Dedifferentiated amniotic fluid mesenchymal stem cell (primary cell): ENCODE results near the gene TYR.
"Not testable (repeated sequence)": the region's sequence is repeated elsewhere in the genome, so short reads cannot be mapped to it uniquely, and the experiment has no call there.

ENCODE experiments used
- DNase-seq: peaks from one replicate; pipeline ENCODE4 v3.0.0-alpha.2; 2016; ENCODE audit errors: extremely low spot score

Gene TYR

DNA sequence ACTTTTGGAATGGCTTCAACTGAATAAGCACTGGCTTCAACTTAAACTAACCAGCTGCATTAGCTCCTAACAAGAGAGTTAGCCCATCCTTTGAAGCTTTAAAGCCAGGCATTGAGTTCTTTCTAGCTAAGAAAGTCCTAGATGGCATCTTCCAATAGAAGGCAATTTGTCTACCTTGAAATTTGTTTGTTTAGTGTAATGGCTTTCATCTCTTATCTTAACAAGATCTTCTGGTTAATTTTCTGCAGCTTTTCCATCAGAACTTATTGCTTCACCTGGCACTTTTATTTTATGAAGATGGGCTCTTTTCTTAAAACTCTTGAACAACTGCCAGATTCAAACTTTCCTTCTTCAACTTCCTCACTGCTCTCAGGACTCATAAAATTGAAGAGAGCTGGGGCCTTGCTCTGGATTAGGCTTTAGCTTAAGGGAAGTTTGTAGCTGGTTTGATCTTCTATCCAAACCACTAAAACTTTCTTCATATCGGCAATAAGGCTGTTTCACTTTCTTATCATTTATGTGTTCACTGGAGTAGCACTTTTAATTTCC, 94.9 kb downstream of the TYR start:
- not testable (repeated sequence) for DNase-seq

DNA sequence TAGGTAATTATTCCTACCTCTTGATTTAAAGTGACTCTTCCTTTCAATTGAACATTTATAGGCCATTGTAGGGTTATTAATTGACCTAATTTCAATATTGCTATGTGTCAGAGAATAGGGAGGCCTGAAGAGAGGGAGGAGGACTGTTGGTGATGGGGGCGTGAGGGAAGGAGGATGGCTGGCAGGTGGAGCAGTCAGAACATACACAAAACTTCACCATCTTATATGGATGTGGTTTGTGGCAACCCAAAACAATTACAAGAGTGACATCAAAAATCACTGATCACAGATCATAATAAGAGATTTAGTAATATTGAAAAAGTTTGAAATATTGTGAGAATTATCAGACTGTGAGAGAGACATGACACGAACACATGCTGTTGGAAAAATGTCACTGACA, 95.5 kb downstream of the TYR start:
- DNase-seq, result not testable (repeated sequence)

DNA sequence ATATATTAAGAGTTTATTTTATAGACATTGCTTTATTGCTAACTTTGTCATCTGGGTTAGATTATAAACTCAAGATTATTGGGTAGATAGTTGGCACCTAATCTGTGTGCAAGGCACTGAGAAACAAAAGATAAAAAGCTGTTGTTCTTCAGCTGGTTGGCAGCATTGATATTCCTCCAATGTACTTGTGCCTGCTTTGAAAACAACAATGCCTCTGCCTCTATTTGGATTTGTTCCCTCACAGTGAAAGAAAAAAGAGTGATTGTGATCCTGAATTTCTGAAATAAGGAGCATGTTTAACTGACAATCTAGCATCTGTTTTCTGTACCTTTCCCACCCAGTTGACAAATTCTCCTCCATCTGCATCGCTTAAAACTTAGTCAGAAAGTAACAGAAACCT, 98.3 kb downstream of the TYR start:
- DNase-seq, result no peak

DNA sequence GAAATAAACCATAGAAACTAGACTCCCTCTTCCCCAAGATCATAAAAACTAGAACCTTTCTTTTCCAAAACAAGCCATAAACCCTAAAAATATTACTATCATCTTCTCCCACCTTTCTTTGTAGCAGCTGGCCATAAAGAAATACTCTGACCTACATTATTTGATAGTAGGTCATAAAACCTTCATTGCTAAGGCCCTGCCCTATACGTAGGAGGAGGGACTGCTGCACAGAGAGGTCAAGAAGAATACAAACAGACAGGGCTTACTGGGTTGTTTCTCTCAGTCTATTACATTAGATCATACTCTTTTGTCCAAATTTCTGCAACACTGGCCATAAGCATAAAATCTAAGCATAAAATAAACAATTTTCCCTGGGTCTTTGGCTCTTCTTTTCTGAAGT, 101.5 kb downstream of the TYR start:
- DNase-seq, result no peak

DNA sequence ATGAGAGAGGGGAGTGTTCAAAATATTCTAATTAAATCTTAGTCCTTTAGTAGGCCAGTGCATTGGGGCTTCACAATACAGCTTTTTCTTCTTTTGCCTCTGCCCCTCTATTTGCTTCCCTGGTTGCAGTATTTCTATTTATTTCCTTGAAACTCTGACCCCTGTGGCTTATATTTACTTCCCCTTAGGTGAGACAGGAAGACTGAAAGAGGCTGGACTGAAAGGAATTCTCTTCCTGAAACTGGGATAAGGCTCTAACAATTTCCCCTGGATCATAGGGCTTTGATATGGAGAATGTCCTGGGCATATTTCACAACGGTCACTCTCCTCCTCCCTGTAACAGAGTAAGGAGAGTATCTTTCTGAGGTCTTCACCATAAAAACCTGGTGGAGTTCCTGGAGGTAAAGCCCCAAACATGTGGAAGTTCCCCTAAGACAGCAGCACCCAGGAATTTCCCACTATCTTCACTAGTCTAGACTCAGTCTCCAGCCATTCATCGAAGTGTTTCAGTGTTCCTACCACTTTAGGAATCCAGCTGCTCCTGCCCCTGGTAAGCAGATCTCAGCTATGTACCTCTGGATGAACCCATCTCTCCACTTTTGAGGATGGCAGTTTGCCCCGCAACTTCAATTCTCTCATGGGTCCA, 103.5 kb downstream of the TYR start:
- DNase-seq, result not testable (repeated sequence)

DNA sequence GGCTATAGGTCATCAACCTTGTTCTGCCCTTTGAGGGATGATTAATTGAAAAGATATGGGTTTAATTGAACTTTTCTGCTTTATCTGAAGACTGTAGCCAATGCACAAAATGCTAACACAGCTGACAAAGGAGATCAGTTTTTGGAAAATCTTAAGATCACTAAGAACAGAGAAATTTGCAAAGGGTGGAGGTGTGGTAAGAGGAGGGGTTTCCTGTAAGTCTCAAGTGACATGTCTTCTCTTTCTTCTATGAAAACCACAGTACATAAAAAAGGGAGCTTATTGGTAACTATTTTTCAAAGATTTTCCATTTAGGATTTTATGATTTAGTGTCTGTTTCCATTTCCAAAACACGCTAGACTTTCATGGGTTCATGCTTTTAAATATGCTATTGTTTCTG, 108.9 kb downstream of the TYR start:
- not testable (repeated sequence) for DNase-seq

DNA sequence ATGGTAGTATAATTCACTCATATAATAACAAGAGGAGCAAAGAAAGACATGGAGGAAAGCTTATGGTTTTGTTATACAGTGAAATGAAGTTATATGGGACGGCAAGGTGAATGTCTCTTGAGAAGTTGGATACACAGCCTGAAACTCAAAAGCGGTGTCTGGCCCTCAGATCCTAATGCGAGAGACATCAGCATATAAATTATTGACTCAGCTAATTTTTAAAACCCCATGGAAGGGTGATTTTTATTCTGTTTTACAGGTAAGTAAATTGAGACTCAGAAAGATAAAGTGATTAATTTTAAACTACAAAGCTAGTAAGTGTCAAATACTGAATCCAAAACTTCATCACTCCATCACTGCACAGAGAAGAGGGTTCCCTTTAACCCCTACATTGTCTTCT, 110.3 kb downstream of the TYR start:
- not testable (repeated sequence) for DNase-seq

DNA sequence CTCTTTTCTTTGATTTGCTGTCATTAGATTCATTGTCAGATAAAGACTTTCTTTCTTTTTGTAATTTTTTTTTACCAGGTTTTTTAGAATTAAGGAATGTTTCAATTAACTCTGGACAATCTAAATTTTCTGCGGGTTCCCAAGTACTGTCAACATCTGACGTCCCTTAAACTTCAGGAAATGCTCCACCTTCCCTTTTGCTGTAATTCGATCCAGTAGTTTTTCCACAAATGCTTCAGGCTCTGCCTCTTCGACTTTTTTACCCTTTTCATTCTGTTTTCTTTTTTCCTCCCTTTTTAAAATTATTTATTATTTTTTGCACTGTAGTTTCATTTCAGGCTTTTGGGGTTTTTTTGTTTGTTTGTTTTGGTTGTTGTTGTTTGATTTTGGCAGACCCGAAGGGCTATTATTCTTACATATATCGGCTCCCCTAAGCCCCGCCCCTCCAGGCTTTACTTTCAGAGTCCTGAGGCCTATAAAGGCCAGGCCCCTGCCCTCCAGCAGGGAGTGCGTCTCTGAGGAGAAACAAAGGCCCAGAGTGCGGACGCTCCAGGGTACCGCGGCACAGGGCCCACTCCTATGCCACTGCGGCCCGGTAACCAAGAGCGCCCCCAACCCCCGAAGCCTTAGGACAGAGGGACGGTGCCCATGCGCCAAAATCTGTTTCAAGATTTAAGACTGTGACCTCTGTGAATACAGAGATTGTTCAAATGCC, 116.4 kb downstream of the TYR start:
- DNase-seq, result no peak

DNA sequence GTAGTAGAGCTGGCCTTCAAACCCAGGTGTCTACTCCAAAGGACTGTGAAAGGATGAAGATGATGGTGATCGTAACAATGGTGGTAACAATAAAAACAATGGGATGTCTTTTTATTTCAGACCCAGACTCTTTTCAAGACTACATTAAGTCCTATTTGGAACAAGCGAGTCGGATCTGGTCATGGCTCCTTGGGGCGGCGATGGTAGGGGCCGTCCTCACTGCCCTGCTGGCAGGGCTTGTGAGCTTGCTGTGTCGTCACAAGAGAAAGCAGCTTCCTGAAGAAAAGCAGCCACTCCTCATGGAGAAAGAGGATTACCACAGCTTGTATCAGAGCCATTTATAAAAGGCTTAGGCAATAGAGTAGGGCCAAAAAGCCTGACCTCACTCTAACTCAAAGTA, 117.3 kb downstream of the TYR start:
- not testable (repeated sequence) for DNase-seq

DNA sequence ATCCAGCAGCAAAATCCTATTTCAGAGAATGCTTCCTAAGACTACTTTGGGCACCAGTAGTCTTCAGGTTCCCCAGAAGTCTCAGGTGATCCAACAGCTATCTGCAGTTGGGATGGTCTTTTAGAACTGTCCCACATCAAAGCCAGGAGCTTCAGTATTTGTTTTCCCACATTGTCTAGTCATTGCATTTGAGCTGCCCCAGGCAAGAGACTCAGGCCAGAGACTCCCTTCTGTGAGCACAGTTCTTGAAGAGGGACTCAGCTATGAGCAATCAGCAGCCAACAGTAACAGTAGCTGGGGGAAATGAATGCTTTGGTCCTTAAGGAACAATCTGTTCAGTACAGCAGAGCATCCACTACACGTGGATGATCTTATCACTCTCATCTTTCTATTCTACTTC, 125.4 kb downstream of the TYR start:
- DNase-seq, result not testable (repeated sequence)

DNA sequence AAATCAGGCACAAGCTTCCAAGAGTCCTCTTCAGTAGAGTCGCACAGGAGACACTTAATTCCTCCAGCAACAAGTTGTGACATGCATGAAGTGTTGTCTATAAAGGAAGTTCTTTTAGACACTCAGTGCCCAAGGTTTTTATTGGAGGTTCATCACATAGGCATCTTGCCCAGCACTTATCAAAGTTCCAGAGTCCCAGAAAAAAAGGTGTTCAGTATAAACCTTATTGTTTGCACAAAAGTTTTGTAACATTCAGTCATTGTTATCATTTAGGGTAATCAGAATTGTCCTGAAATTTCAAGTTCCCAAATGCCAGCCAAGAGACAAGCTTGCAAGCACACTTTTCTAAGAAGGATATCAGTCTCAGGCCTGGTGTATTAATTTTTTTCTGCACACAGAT, 130.6 kb downstream of the TYR start:
- not testable (repeated sequence) for DNase-seq

DNA sequence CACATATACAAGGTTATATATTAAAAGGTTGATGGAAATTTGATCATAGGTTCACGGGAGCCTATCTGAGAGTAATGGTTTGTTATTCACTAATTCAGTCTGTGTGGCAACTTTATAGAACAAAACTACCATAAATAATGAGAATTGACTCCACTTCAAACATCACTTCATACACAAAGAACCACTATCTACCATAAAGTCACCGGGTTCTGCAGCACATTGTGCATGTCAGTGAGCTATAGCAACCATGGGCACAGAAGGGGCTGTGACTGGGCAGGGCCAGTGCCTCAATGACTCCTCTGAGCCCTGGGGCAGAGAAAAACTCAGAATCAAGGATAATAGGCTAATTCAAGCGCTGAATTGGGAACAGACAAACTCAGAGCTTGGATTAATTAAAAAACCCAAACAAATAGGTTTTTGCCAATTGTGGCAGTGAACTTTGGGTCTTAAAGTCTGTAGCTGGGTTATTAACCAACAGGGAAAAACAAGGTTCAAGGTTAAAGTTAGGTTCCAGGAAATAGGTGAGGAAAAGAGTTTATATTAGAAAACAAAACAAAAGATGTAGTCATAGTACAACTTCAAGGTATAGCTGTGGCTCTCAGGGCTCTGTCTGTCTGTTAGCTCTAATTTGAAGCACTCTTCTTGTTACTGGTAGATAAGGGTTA, 131.8 kb downstream of the TYR start:
- DNase-seq, result not testable (repeated sequence)

DNA sequence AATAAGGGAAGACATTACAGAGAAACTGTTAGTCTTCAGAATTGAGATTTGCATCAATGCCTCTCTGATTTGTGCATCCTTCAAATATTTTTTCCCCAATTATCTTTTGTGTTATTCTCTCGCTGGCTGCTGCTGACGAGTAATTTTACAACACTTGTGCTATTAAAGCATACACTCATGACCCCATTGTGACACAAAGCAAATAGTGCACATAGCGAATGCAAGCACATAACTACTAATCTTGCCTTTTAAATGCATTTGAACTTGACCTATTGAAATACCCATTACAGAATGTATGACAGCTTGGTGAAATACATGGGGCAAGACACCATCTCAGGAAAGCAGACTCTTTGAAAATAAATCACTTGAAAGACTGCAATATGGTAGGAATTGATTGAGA, 132.9 kb downstream of the TYR start:
- not testable (repeated sequence) for DNase-seq

DNA sequence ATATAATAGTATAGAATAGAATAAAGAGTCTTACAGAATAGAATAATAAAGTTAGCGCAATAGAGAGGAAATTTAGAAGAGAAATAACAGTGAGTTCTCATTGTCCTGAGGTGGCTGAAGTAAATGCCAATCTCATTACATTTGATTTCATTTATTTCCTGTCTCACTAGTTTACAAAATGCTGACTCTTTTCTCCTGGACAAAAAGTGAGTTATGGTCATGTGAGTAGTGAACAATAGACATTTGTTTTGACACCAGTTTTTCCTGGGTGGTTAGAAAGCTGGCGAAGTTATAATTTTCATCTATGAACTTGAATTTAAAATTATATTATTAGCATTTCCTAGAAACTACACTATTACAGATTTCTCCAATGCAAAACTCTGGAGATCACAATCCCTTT, 143.7 kb downstream of the TYR start:
- no peak for DNase-seq

DNA sequence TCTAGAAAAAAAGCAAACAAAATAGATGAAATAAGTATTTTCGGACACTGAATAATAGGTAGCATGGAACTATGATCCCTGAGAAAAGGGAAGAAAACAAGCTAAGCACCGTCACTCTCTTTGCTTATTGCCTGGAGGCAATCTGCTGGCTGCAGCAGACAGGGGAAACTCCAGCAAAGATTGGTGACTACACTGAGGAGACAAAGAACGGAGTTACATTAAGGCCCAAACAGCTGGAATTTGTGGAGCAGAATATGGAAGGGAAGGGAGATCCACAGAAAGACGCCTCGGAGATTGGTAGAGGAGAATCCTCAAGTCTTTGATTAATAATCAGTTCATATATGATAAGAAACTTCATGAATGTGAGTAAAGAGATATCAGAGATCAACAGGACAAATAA, 150.2 kb downstream of the TYR start:
- no peak for DNase-seq

DNA sequence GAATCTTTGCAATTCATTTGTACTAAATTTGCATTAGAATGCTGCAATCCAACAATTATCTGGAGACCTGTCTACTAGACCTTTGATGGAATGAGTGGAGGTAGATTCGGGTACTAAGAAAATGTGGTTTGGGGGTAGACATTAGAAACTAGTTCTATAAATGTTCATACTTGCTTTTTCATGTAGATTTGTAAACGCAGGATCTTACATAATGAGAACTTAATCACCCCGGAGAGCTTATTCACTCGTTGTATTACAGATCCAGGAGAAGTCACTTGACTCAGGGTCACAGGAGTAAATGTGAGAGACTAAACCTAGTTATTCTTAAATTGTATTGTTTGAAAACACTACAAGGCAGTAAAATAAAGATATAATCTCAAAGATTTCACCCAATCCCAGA, 154.3 kb downstream of the TYR start:
- DNase-seq, result not testable (repeated sequence)

DNA sequence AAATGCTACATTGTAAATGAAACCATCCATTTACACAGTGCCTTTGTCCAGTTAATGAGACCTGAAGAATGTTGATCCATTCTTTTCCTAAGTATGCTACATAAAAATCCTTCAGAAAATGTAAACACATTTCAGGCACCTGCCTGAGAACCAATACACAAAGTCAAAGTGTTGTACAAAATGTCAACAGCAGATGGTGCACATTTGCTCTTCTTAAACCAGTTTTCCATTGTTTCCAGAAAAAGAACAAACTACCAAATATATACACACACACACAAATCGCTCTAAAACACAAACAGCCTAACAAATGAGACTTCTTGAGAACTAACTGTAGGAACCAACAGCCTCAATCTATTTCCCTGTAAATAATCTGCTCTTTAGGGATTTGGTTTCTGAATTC, 156.0 kb downstream of the TYR start:
- peak; percentile 35 for DNase-seq

DNA sequence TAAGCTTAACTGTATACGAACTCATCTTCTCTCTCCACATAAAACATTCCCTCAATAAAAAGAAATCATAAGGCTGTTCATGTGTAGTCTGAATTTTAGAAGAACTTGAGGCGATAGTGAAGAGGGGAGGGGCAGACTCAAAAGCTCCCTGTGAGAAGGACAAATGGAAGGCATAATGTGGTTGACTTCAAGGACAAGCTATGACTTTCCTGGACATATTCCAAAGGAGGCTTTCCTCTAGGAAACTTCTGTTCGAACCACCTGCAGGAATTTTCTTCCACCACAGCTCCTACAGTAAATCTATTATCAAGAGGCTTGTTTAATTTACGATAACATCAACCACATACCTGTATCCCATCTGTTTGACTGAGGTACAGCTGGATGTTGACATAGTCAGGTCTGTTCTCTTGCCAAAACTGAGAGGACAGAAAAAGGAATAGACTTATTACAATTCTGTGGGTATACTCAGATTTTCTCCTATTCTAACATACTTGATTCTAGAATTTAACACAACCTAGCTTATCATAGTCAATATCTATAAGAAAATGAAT, 159.5 kb downstream of the TYR start:
- not testable (repeated sequence) for DNase-seq

DNA sequence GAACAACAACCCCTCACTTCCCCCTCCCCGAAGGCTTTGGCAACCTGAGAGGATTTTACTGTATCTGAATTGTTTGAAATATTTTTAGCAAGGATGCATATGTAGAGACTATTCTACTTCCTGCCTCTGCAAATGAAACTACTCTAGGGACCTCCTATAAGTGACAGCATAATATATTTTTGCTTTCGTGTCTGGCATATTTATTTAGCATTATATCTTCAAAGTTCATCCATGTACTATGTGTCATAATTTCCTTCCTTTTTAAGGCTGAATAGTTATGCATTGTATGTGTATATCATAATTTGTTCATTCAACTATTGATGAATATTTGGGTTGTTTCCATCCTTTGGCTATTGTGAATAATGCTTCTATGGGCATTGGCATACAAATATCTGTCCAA, 160.4 kb downstream of the TYR start:
- not testable (repeated sequence) for DNase-seq

DNA sequence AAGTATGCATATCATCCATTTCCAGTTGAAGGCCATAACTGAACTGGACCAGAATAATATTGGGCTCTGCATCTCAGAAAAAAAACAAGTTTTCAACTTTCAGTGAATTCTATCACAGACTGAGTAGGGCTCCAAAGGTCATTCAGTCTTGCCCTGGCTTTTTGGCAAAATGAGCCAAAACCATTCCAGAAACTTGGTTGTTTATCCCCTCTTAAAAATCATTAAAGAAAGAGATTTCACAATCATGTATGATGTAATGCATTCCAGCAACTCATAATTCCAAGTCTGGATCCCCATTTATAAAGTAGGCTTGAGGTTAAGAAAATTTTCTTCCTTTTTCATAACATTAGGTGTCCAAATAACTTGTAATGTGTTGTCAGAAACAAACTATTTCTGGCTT, 162.8 kb downstream of the TYR start:
- not testable (repeated sequence) for DNase-seq

DNA sequence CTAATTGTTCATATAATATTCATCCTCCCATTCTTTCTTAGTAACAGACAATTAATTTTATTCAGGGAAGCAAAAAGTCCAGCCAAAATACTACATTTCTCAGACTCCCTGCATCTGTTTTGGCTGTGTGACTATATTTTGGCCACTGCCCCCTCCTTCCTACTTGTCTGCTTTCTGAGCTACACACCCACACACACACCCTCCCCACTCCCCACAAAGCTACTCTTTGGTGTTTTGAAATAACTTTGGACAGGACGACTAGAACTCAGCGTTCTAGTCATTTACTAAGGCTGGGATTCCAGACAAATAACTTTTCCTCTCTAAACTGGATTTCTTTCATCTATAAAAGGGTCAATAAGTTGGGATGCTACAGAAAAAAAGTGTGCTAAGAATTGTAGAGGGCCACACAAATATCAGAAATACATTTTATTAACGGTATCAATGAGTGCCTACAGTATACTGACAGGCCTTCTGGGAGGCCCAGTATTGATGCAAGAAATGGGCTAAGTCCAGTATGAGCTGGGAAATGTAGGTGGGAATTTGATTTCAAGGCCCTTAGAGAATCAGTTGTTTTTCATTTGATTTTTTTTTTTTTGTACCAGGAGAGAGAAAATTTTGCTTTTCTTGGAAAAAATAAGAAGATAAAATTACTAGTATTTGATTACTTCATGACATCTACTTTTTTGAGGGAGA, 165.4 kb downstream of the TYR start:
- DNase-seq, result not testable (repeated sequence)
